Fibroblast of lung (primary cell): ENCODE measurements around the gene SETBP1.

Source experiments
- EZH2 ChIP-seq: IDR thresholded peaks from 2 replicates; pipeline ENCODE4 v1.5.1; 2012; ENCODE audit warnings: low read length, control low read depth, mild to moderate bottlenecking; ENCODE audit errors: missing control alignments
- TF ChIP-seq, protein P1 (sequence below), 2 donors: IDR thresholded peaks in 1 of 2; conservative IDR thresholded peaks in 1 of 2; 1 replicate in 1 of 2; 2 replicates in 1 of 2; pipeline ENCODE4 v1.5.1; 2011 to 2012; ENCODE audit warnings: low read length in 2 of 2, control low read depth in 1 of 2, inconsistent platforms in 1 of 2, low read depth in 1 of 2, mild to moderate bottlenecking in 1 of 2

DNA sequence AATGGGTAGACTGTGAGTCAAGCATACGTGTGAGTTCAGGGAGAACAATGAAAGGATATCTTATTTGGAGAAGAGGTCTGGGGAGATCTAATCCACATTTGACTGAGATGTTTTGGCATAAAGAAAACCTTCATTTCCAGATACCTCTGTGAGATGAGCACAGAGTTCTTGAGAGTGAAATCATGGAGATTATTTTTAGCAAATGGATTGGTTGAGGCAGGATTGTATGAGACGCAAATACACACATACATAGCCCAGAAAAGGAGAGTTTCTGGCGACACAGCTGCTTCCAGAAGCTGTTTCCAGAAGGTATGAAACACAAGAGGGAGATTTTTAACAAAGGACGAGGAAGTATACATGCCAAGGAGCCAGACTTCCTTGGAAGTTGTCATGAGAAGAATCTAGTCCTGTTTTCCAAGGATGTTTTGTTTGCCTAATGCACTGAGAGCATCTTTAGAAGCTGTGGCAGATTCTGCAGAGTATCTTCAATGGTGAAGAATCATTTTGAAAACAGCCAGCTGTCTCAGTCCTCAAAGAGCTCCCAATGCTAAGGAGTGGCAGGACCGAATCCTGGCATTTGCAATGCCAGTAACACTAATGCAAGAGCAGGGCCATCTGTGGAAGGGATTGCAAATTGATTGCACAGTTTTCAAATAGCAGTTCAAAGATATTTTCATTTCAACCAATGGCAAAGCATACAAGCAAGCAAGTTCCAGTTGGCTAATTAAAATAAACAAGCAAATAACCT lies 177.2 kb downstream of the SETBP1 start:
- TF ChIP-seq, protein P1, sequence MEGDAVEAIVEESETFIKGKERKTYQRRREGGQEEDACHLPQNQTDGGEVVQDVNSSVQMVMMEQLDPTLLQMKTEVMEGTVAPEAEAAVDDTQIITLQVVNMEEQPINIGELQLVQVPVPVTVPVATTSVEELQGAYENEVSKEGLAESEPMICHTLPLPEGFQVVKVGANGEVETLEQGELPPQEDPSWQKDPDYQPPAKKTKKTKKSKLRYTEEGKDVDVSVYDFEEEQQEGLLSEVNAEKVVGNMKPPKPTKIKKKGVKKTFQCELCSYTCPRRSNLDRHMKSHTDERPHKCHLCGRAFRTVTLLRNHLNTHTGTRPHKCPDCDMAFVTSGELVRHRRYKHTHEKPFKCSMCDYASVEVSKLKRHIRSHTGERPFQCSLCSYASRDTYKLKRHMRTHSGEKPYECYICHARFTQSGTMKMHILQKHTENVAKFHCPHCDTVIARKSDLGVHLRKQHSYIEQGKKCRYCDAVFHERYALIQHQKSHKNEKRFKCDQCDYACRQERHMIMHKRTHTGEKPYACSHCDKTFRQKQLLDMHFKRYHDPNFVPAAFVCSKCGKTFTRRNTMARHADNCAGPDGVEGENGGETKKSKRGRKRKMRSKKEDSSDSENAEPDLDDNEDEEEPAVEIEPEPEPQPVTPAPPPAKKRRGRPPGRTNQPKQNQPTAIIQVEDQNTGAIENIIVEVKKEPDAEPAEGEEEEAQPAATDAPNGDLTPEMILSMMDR (conservative IDR thresholded peaks at IDR 0.05 in 1 of 2, IDR thresholded peaks at IDR 0.05 in 1 of 2; ENCODE audit: low read depth in 1 of 2, low read length in 2 of 2): no peak
- TF ChIP-seq EZH2: no peak
